ENCODE measurements around the gene FAM171A1. TPM values are rescaled to one million over a fixed set of nuclear protein-coding genes. Genes with fewer than 3 reads are reported as not detected.

FAM171A1 gene
- total and polyA plus RNA-seq, 2 of the 13 experiments (the other 11 are each of a cell fraction or from before 2014, with no cell fraction given), result 21.5 to 34.7 TPM

DNA sequence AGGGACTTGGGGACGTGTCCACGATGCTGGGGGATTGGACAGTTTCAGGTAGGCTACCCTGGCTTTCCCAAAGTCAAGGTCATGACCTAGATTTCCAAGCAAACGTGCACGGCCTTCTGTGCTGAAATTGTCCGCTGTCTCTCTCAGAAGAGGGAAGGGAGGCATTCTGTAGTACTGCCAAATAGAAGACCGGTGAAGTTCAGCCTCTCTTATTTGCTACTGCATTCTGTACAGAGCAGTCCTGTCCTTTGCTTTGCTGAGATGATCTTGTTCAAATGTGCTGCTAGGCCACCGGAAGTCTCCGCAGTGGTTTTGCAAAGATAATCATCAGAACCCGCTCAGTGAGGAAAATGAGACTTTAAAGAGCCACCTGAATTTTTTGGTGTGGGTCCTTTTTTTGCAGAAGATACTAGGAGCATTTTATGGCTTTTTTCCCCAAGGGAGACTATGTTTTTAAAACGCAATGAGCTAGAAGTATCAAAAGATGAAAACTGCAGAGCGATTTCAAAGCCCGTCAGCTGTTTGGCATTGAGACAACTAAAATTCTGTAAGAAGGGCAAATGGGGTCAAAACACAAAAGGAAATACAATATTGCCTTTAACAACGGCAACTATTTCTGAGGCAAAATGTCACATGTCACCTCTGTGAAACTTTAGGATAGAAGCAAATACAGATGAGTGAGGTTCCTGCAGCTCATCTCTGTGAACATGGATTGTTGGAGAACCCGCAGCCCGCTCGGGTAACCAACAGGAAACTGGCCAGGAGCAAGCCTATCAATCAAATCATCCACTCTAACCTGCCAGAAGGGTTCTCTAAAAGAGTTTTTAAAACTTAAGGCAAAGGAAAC lies 201.3 kb downstream of the FAM171A1 start (continued):
- no peak for TF ChIP-seq ZXDC (CRISPR knock-in tag; IDR thresholded peaks at IDR 0.05)
- TF ChIP-seq ETV5 (CRISPR knock-in tag; IDR thresholded peaks at IDR 0.05; ENCODE audit: borderline replicate concordance), result peak; percentile 62; the same call in 1 of the 2 replicates
- no peak for TF ChIP-seq ZFP41 (CRISPR knock-in tag; IDR thresholded peaks at IDR 0.05; ENCODE audit: borderline replicate concordance)
- TF ChIP-seq NRL (CRISPR knock-in tag; IDR thresholded peaks at IDR 0.05; ENCODE audit: borderline replicate concordance), result no peak
- no peak for TF ChIP-seq CEBPB (IDR thresholded peaks at IDR 0.05; ENCODE audit: borderline replicate concordance, low read depth, low read length)
- TF ChIP-seq FIP1L1 (IDR thresholded peaks at IDR 0.05; ENCODE audit: borderline replicate concordance, insufficient read depth, low read depth, low read length), result no peak
- no peak for TF ChIP-seq CBFB (CRISPR knock-in tag; IDR thresholded peaks at IDR 0.05)
- no peak for TF ChIP-seq ZNF746 (CRISPR knock-in tag; IDR thresholded peaks at IDR 0.05)
- no peak for TF ChIP-seq PAX8 (CRISPR knock-in tag; IDR thresholded peaks at IDR 0.05; ENCODE audit: borderline replicate concordance)
- no peak for TF ChIP-seq ZNF615 (CRISPR knock-in tag; IDR thresholded peaks at IDR 0.05; ENCODE audit: borderline replicate concordance)
- TF ChIP-seq ZNF7 (CRISPR knock-in tag; IDR thresholded peaks at IDR 0.05), result no peak
- TF ChIP-seq NCOR1 (IDR thresholded peaks at IDR 0.05; ENCODE audit: borderline replicate concordance, low read length), result no peak
- no peak for TF ChIP-seq ZNF224 (CRISPR knock-in tag; IDR thresholded peaks at IDR 0.05)
- TF ChIP-seq CCDC6 (CRISPR knock-in tag; IDR thresholded peaks at IDR 0.05), result no peak
- no peak for TF ChIP-seq REL (CRISPR knock-in tag; conservative IDR thresholded peaks at IDR 0.05)
- TF ChIP-seq, protein P1, sequence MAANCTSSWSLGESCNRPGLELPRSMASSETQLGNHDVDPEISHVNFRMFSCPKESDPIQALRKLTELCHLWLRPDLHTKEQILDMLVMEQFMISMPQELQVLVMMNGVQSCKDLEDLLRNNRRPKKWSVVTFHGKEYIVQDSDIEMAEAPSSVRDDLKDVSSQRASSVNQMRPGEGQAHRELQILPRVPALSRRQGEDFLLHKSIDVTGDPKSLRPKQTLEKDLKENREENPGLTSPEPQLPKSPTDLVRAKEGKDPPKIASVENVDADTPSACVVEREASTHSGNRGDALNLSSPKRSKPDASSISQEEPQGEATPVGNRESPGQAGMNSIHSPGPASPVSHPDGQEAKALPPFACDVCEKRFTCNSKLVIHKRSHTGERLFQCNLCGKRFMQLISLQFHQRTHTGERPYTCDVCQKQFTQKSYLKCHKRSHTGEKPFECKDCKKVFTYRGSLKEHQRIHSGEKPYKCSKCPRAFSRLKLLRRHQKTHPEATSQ (CRISPR knock-in tag; IDR thresholded peaks at IDR 0.05; ENCODE audit: borderline replicate concordance), result no peak
- TF ChIP-seq, protein P2, sequence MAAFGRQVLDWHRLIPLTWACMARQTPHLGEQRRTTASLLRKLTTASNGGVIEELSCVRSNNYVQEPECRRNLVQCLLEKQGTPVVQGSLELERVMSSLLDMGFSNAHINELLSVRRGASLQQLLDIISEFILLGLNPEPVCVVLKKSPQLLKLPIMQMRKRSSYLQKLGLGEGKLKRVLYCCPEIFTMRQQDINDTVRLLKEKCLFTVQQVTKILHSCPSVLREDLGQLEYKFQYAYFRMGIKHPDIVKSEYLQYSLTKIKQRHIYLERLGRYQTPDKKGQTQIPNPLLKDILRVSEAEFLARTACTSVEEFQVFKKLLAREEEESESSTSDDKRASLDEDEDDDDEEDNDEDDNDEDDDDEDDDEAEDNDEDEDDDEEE (CRISPR knock-in tag; IDR thresholded peaks at IDR 0.05), result no peak
- no peak for TF ChIP-seq NFIB (CRISPR knock-in tag; IDR thresholded peaks at IDR 0.05; ENCODE audit: borderline replicate concordance)
- TF ChIP-seq PHB2 (IDR thresholded peaks at IDR 0.05; ENCODE audit: partially characterized antibody), result no peak
- no peak for TF ChIP-seq AHR (CRISPR knock-in tag; IDR thresholded peaks at IDR 0.05)
- TF ChIP-seq, protein P3, sequence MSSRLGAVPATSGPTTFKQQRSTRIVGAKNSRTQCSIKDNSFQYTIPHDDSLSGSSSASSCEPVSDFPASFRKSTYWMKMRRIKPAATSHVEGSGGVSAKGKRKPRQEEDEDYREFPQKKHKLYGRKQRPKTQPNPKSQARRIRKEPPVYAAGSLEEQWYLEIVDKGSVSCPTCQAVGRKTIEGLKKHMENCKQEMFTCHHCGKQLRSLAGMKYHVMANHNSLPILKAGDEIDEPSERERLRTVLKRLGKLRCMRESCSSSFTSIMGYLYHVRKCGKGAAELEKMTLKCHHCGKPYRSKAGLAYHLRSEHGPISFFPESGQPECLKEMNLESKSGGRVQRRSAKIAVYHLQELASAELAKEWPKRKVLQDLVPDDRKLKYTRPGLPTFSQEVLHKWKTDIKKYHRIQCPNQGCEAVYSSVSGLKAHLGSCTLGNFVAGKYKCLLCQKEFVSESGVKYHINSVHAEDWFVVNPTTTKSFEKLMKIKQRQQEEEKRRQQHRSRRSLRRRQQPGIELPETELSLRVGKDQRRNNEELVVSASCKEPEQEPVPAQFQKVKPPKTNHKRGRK (CRISPR knock-in tag; IDR thresholded peaks at IDR 0.05), result no peak
- no peak for TF ChIP-seq CREM (IDR thresholded peaks at IDR 0.05)
- TF ChIP-seq CREM (CRISPR knock-in tag; IDR thresholded peaks at IDR 0.05), result no peak
- no peak for TF ChIP-seq FOXK1 (CRISPR knock-in tag; IDR thresholded peaks at IDR 0.05; ENCODE audit: borderline replicate concordance, low read depth)
